Astrocyte (in vitro differentiated cells and primary cell): ENCODE data around the gene ARHGAP9.

Source experiments
- CTCF ChIP-seq: IDR thresholded peaks from 2 replicates; pipeline ENCODE4 v1.5.1; 2011; ENCODE audit warnings: low read depth, mild to moderate bottlenecking, inconsistent platforms, low read length, moderate library complexity; ENCODE audit not compliant: insufficient read depth
- EZH2 ChIP-seq: IDR thresholded peaks from 2 replicates; pipeline ENCODE4 v1.6.1; 2012; ENCODE audit warnings: mild to moderate bottlenecking, low read length, inconsistent platforms; ENCODE audit not compliant: insufficient read depth

GRCh38 chr12:57491393-57492280 lies 12.0 kb upstream of the ARHGAP9 start:
- TF ChIP-seq CTCF (no peak), EZH2 (no peak)
